ENCODE results near the gene BCAS3. TPM values are rescaled to one million over a fixed set of nuclear protein-coding genes. Genes with fewer than 3 reads are reported as not detected.

The BCAS3 gene
- total RNA-seq, 1 experiment from 2014 or later: 26.3 TPM

DNA sequence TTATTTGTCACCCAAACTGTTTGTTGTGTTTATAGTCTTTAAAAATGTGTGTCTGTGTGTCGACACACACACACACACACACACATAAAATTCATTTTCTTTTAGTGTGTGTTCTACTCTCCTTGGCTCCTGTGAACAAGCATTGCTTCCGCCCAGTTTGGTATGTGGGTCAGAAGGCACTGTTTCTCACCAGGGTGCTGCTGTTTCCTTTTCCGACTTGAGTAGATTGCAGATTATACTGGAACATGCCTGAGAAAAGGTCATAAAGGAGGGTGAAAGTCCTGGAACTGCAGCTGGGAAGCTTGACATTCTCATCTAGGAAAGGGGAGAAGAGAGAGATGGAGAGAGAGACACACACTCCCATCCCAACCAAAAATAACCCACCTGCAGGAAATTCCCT lies 330.3 kb downstream of the BCAS3 start:
- ATAC-seq: no peak
- Histone ChIP-seq H3K79me2 (ENCODE audit: insufficient read depth, low read length) (no peaks in the 10 kb centered on the region), H3K9ac (ENCODE audit: low read length) (no peak overlapping the region), H3K4me3 (replicated peaks in 1 of 2; ENCODE audit: low read depth in 1 of 2, low read length in 2 of 2) (no peak overlapping the region), H3K27ac (ENCODE audit: low read depth, low read length) (no peak overlapping the region), H3K4me2 (ENCODE audit: low read length) (no peak overlapping the region), H3K36me3 (ENCODE audit: control insufficient read depth in 1 of 2, insufficient read depth in 2 of 2, low read length in 2 of 2) (no peaks in the 10 kb centered on the region), H3K4me1 (ENCODE audit: control insufficient read depth in 1 of 2, insufficient read depth in 2 of 2, low read length in 2 of 2) (no peaks in the 10 kb centered on the region), H4K20me1 (ENCODE audit: insufficient read depth) (no peaks in the 10 kb centered on the region), H3K27me3 (ENCODE audit: insufficient read depth, low read length) (no peaks in the 10 kb centered on the region), H2AFZ (ENCODE audit: low read depth, low read length, poor library complexity, severe bottlenecking) (no peak overlapping the region), H3K9me2 (ENCODE audit: insufficient read depth) (no peaks in the 10 kb centered on the region), H3K9me3 (ENCODE audit: control insufficient read depth in 1 of 2, insufficient read depth in 1 of 2, low read depth in 1 of 2, low read length in 2 of 2) (no peaks in the 10 kb centered on the region)
- ChIA-PET POLR2A (no interaction called here), CTCF (interaction anchor here (0.6 kb wide), 1 partner anchor 741 kb away, joined by 3 read pairs; no protein-coding TSS in a partner anchor), RAD21 (ENCODE audit: low non-redundant PET in 1 of 2, low total read pairs in 2 of 2, uncharacterized antibody in 2 of 2, unreplicated experiment in 2 of 2) (no interaction called here)
- TF ChIP-seq SIN3A (IDR thresholded peaks at IDR 0.05; ENCODE audit: low read depth): no peak
- no TSS peak for BruUV-seq (replicated peaks)
- DNase-seq (ENCODE audit: low read depth, low spot score): no peak
- intact Hi-C loops (cut with micrococcal nuclease): loop anchor here (10.0 kb wide), 1 partner anchor 827 kb away; no protein-coding TSS in a partner anchor

DNA sequence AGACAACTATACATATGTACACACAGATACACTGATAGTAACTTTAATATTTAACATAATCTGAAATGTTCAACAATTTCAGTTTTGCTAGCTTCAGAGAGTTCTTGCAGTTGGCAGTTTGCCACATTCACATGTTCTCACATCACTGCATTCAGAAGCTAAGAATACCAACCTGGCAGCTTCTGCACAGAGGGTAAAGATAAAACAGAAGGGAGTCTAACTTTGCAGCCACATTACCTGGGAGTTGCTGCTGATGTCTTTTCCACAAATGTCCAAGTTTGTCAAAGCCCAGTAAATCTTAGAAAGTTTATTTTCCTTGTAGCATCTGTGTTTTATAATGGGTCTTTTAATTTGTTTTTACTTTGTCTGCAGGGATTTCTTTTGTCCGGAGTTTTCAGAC lies 332.0 kb downstream of the BCAS3 start:
- TF ChIP-seq, protein P1, sequence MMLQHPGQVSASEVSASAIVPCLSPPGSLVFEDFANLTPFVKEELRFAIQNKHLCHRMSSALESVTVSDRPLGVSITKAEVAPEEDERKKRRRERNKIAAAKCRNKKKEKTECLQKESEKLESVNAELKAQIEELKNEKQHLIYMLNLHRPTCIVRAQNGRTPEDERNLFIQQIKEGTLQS (IDR thresholded peaks at IDR 0.05): no peak
- no peak for TF ChIP-seq POLR2AphosphoS5 (IDR thresholded peaks at IDR 0.05; ENCODE audit: low read depth, low read length)
- no peak for TF ChIP-seq YY1 (IDR thresholded peaks at IDR 0.05; ENCODE audit: extremely low read depth, insufficient replicate concordance, low read depth, low read length)
- TF ChIP-seq ZFX (IDR thresholded peaks at IDR 0.05): no peak
- no peak for TF ChIP-seq ELF1 (IDR thresholded peaks at IDR 0.05; ENCODE audit: borderline replicate concordance, low read depth)
- TF ChIP-seq, protein P2, sequence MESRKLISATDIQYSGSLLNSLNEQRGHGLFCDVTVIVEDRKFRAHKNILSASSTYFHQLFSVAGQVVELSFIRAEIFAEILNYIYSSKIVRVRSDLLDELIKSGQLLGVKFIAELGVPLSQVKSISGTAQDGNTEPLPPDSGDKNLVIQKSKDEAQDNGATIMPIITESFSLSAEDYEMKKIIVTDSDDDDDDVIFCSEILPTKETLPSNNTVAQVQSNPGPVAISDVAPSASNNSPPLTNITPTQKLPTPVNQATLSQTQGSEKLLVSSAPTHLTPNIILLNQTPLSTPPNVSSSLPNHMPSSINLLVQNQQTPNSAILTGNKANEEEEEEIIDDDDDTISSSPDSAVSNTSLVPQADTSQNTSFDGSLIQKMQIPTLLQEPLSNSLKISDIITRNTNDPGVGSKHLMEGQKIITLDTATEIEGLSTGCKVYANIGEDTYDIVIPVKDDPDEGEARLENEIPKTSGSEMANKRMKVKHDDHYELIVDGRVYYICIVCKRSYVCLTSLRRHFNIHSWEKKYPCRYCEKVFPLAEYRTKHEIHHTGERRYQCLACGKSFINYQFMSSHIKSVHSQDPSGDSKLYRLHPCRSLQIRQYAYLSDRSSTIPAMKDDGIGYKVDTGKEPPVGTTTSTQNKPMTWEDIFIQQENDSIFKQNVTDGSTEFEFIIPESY (IDR thresholded peaks at IDR 0.05; ENCODE audit: extremely low read depth, insufficient replicate concordance, low read length): no peak
- H3K9me2 ChIP-seq (ENCODE audit: insufficient read depth): no peaks in the 10 kb centered on the region
- no peak overlapping the region for H3K9ac ChIP-seq (ENCODE audit: low read length)
- ChIA-PET RAD21 (ENCODE audit: low non-redundant PET in 1 of 2, low total read pairs in 2 of 2, uncharacterized antibody in 2 of 2, unreplicated experiment in 2 of 2) (no interaction called here), POLR2A (no interaction called here), CTCF (no interaction called here)
- BruUV-seq (replicated peaks): no TSS peak
- H3K27ac ChIP-seq (ENCODE audit: low read depth, low read length): no peak overlapping the region
- ATAC-seq: no peak
- H3K79me2 ChIP-seq (ENCODE audit: insufficient read depth, low read length): no peaks in the 10 kb centered on the region
- no peaks in the 10 kb centered on the region for H3K9me3 ChIP-seq (ENCODE audit: control insufficient read depth in 1 of 2, insufficient read depth in 1 of 2, low read depth in 1 of 2, low read length in 2 of 2)
- intact Hi-C loops (cut with micrococcal nuclease): loop anchor here (10.0 kb wide), 1 partner anchor 825 kb away; no protein-coding TSS in a partner anchor
- H3K27me3 ChIP-seq (ENCODE audit: insufficient read depth, low read length): no peaks in the 10 kb centered on the region
- no peaks in the 10 kb centered on the region for H3K4me1 ChIP-seq (ENCODE audit: control insufficient read depth in 1 of 2, insufficient read depth in 2 of 2, low read length in 2 of 2)
- no peak overlapping the region for H3K4me2 ChIP-seq (ENCODE audit: low read length)
- no peak overlapping the region for H2AFZ ChIP-seq (ENCODE audit: low read depth, low read length, poor library complexity, severe bottlenecking)
- no peak for DNase-seq (ENCODE audit: low read depth, low spot score)
- H3K36me3 ChIP-seq (ENCODE audit: control insufficient read depth in 1 of 2, insufficient read depth in 2 of 2, low read length in 2 of 2): no peaks in the 10 kb centered on the region
- no peaks in the 10 kb centered on the region for H4K20me1 ChIP-seq (ENCODE audit: insufficient read depth)
- H3K4me3 ChIP-seq (replicated peaks in 1 of 2; ENCODE audit: low read depth in 1 of 2, low read length in 2 of 2): no peak overlapping the region

All from HCT116 (cell line).